K562 (cell line): ENCODE data around the gene MATK. TPM values are rescaled to one million over a fixed set of nuclear protein-coding genes. Genes with fewer than 3 reads are reported as not detected.
A peak's percentile ranks its signal among the peaks of the same experiment; 100 is the strongest.

Experiments
- BACH1 ChIP-seq: fragments of 200-800 bp; sonication (Bioruptor generic); IDR thresholded peaks from 2 replicates; pipeline ENCODE4 v1.6.1; 2016; ENCODE audit warnings: missing genetic modification characterization, missing compliant biosample characterization
- BCL6 ChIP-seq: fragments of 250-450 bp; sonication (Bioruptor Pico); IDR thresholded peaks from 2 replicates; pipeline ENCODE4 v1.4.0; 2020
- CCAR2 ChIP-seq: fragments of 200-400 bp; formaldehyde crosslinking; IDR thresholded peaks from 2 replicates; pipeline ENCODE4 v1.6.1; 2017; ENCODE audit warnings: mild to moderate bottlenecking, low read depth, low read length
- CHD4 ChIP-seq: fragments of 200-600 bp; sonication (generic); IDR thresholded peaks from 3 replicates; pipeline ENCODE4 v1.6.1; 2012; ENCODE audit warnings: low read depth, mild to moderate bottlenecking, mixed read lengths, low read length, inconsistent platforms; ENCODE audit not compliant: insufficient read depth, insufficient replicate concordance, poor library complexity, severe bottlenecking
- FOXP1 ChIP-seq: sonication (generic); formaldehyde crosslinking; IDR thresholded peaks from 2 replicates; pipeline ENCODE4 v1.8.0; 2022; ENCODE audit warnings: mild to moderate bottlenecking, missing genetic modification reagents
- GABPA ChIP-seq: fragments of 200-800 bp; sonication (Bioruptor generic); conservative IDR thresholded peaks from 2 replicates; pipeline ENCODE4 v1.6.1; 2016; ENCODE audit warnings: low read depth, missing genetic modification characterization, missing compliant biosample characterization
- IRF2 ChIP-seq: sonication (generic); formaldehyde crosslinking; IDR thresholded peaks from 2 replicates; pipeline ENCODE4 v1.8.1; 2022; ENCODE audit warnings: mild to moderate bottlenecking, missing genetic modification reagents
- MEF2D ChIP-seq: conservative IDR thresholded peaks from 2 replicates; pipeline ENCODE4 v1.6.1; 2016; ENCODE audit warnings: low read depth, missing genetic modification characterization, missing compliant biosample characterization
- NR2C1 ChIP-seq, 2 experiments: fragments of 450-650 bp; IDR thresholded peaks; 2 replicates each; pipeline ENCODE4 v1.6.1; 2017; ENCODE audit warnings: mild to moderate bottlenecking in 2 of 2, antibody characterized with exemption in 1 of 2, inconsistent platforms in 1 of 2, missing compliant biosample characterization in 1 of 2, missing genetic modification characterization in 1 of 2
- RBM39 ChIP-seq: fragments of 200-400 bp; formaldehyde crosslinking; optimal IDR thresholded peaks from 2 replicates; pipeline ENCODE3; 2018; ENCODE audit warnings: low read depth, low read length
- YY1 ChIP-seq, 3 experiments: IDR thresholded peaks; 2 replicates each; pipeline ENCODE4 v1.6.1; 2011; ENCODE audit warnings: low read length in 2 of 3, mild to moderate bottlenecking in 2 of 3, moderate library complexity in 2 of 3, borderline replicate concordance in 1 of 3, control low read depth in 1 of 3, low read depth in 1 of 3; ENCODE audit not compliant: insufficient read depth in 3 of 3, insufficient replicate concordance in 2 of 3, control insufficient read depth in 1 of 3, insufficient read length in 1 of 3; ENCODE audit errors: extremely low read depth in 1 of 3
- ZNF699 ChIP-seq: fragments of 250-450 bp; sonication (Bioruptor Pico); IDR thresholded peaks from 2 replicates; pipeline ENCODE4 v1.8.0; 2021; ENCODE audit warnings: mild to moderate bottlenecking, moderate library complexity; ENCODE audit not compliant: insufficient replicate concordance
- polyA plus RNA-seq, 8 experiments: library from polyadenylated mRNA; depleted of rRNA in 4 of 8; stranded (reverse) in 5 of 8; unstranded in 3 of 8; fragments of >200 nt; fragmentation: Nextera tagmentation in 2 of 8; fragmentation: Illumina TruSeq in 1 of 8; extraction: Ambion mirVana in 2 of 8; extraction: Trizol in 1 of 8; gene quantifications; 2 replicates each; pipeline versions ENCODE4 v1.2.1 to v1.2.3, GENCODE V29; 2011 to 2014; ENCODE audit warnings: inconsistent platforms in 1 of 8, missing spikeins in 1 of 8
- total RNA-seq, 7 experiments: library from RNA; depleted of rRNA in 6 of 7; stranded (reverse); fragments of >200 nt in 6 of 7; fragmentation: Illumina TruSeq in 2 of 7; extraction: Trizol in 2 of 7; gene quantifications; 2 replicates each; pipeline versions ENCODE4 v1.2.1 to v1.2.3, GENCODE V29; 2011 to 2021; ENCODE audit warnings: low replicate concordance in 1 of 7
- TF ChIP-seq, protein P1 (sequence below): fragments of 200-600 bp; sonication (generic); IDR thresholded peaks from one replicate; pipeline ENCODE4 v1.6.1; 2012; ENCODE audit warnings: mild to moderate bottlenecking, low read depth, low read length, inconsistent platforms

Gene MATK
- total and polyA plus RNA-seq, 9 of the 15 experiments (the other 6 are each of a cell fraction or from before 2014, with no cell fraction given) = 0.08 to 41.5 (median 21.4) TPM

- no peak for TF ChIP-seq NR2C1 (IDR thresholded peaks at IDR 0.05)
- TF ChIP-seq NR2C1 (tag; IDR thresholded peaks at IDR 0.05) = no peak
- TF ChIP-seq FOXP1 (CRISPR knock-in tag) = no peak
- no peak for TF ChIP-seq CCAR2
- TF ChIP-seq ZNF699 (CRISPR knock-in tag) = no peak
- no peak for TF ChIP-seq GABPA
- TF ChIP-seq BCL6 (CRISPR knock-in tag) = no peak
- TF ChIP-seq RBM39 = no peak
- TF ChIP-seq, protein P1, sequence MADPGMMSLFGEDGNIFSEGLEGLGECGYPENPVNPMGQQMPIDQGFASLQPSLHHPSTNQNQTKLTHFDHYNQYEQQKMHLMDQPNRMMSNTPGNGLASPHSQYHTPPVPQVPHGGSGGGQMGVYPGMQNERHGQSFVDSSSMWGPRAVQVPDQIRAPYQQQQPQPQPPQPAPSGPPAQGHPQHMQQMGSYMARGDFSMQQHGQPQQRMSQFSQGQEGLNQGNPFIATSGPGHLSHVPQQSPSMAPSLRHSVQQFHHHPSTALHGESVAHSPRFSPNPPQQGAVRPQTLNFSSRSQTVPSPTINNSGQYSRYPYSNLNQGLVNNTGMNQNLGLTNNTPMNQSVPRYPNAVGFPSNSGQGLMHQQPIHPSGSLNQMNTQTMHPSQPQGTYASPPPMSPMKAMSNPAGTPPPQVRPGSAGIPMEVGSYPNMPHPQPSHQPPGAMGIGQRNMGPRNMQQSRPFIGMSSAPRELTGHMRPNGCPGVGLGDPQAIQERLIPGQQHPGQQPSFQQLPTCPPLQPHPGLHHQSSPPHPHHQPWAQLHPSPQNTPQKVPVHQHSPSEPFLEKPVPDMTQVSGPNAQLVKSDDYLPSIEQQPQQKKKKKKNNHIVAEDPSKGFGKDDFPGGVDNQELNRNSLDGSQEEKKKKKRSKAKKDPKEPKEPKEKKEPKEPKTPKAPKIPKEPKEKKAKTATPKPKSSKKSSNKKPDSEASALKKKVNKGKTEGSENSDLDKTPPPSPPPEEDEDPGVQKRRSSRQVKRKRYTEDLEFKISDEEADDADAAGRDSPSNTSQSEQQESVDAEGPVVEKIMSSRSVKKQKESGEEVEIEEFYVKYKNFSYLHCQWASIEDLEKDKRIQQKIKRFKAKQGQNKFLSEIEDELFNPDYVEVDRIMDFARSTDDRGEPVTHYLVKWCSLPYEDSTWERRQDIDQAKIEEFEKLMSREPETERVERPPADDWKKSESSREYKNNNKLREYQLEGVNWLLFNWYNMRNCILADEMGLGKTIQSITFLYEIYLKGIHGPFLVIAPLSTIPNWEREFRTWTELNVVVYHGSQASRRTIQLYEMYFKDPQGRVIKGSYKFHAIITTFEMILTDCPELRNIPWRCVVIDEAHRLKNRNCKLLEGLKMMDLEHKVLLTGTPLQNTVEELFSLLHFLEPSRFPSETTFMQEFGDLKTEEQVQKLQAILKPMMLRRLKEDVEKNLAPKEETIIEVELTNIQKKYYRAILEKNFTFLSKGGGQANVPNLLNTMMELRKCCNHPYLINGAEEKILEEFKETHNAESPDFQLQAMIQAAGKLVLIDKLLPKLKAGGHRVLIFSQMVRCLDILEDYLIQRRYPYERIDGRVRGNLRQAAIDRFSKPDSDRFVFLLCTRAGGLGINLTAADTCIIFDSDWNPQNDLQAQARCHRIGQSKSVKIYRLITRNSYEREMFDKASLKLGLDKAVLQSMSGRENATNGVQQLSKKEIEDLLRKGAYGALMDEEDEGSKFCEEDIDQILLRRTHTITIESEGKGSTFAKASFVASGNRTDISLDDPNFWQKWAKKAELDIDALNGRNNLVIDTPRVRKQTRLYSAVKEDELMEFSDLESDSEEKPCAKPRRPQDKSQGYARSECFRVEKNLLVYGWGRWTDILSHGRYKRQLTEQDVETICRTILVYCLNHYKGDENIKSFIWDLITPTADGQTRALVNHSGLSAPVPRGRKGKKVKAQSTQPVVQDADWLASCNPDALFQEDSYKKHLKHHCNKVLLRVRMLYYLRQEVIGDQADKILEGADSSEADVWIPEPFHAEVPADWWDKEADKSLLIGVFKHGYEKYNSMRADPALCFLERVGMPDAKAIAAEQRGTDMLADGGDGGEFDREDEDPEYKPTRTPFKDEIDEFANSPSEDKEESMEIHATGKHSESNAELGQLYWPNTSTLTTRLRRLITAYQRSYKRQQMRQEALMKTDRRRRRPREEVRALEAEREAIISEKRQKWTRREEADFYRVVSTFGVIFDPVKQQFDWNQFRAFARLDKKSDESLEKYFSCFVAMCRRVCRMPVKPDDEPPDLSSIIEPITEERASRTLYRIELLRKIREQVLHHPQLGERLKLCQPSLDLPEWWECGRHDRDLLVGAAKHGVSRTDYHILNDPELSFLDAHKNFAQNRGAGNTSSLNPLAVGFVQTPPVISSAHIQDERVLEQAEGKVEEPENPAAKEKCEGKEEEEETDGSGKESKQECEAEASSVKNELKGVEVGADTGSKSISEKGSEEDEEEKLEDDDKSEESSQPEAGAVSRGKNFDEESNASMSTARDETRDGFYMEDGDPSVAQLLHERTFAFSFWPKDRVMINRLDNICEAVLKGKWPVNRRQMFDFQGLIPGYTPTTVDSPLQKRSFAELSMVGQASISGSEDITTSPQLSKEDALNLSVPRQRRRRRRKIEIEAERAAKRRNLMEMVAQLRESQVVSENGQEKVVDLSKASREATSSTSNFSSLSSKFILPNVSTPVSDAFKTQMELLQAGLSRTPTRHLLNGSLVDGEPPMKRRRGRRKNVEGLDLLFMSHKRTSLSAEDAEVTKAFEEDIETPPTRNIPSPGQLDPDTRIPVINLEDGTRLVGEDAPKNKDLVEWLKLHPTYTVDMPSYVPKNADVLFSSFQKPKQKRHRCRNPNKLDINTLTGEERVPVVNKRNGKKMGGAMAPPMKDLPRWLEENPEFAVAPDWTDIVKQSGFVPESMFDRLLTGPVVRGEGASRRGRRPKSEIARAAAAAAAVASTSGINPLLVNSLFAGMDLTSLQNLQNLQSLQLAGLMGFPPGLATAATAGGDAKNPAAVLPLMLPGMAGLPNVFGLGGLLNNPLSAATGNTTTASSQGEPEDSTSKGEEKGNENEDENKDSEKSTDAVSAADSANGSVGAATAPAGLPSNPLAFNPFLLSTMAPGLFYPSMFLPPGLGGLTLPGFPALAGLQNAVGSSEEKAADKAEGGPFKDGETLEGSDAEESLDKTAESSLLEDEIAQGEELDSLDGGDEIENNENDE = no peak
- TF ChIP-seq YY1 (IDR thresholded peaks at IDR 0.05; ENCODE audit: borderline replicate concordance in 1 of 3, control insufficient read depth in 1 of 3, extremely low read depth in 1 of 3, insufficient read depth in 3 of 3, insufficient read length in 1 of 3, insufficient replicate concordance in 2 of 3, low read depth in 1 of 3, low read length in 2 of 3) = peak in 1 of 3 experiments; percentile 25
- no peak for TF ChIP-seq MEF2D (tag)
- TF ChIP-seq IRF2 (CRISPR knock-in tag) = no peak
- TF ChIP-seq CHD4 = no peak
- TF ChIP-seq BACH1 (tag) = no peak
Observed at GRCh38 chr19:3785938-3786824, at the start of gene MATK (continued).
